ENCODE results near the gene PLA2G2C.

PLA2G2C gene

GRCh38 chr1:20143318-20143717 is 43.0 kb downstream of the PLA2G2C start:
- no peak for TF ChIP-seq CTCF (IDR thresholded peaks at IDR 0.05; ENCODE audit: extremely low read depth, missing control alignments)
- DNase-seq (ENCODE audit: low spot score) = no peak

- DNase-seq (ENCODE audit: low spot score) = no peak
- no peak for TF ChIP-seq CTCF (IDR thresholded peaks at IDR 0.05; ENCODE audit: extremely low read depth, missing control alignments)
Measured at GRCh38 chr1:20142001-20142710, 44.2 kb downstream of the PLA2G2C start.

GRCh38 chr1:20141466-20141865 is 44.9 kb downstream of the PLA2G2C start:
- no peak for TF ChIP-seq CTCF (IDR thresholded peaks at IDR 0.05; ENCODE audit: extremely low read depth, missing control alignments)
- no peak for DNase-seq (ENCODE audit: low spot score)

GRCh38 chr1:20141001-20141400 is 45.3 kb downstream of the PLA2G2C start:
- DNase-seq (ENCODE audit: low spot score) = no peak
- TF ChIP-seq CTCF (IDR thresholded peaks at IDR 0.05; ENCODE audit: extremely low read depth, missing control alignments) = no peak

- no peak for DNase-seq (ENCODE audit: low spot score)
- no peak for TF ChIP-seq CTCF (IDR thresholded peaks at IDR 0.05; ENCODE audit: extremely low read depth, missing control alignments)
Measured at GRCh38 chr1:20139776-20140612, 46.3 kb downstream of the PLA2G2C start.

GRCh38 chr1:20138961-20139550 is 47.3 kb downstream of the PLA2G2C start, which contains the start of gene PLA2G2F:
PLA2G2F (plus strand) TSS chr1:20139323; CDS start chr1:20139428, 105 bp downstream.
- no peak for DNase-seq (ENCODE audit: low spot score)
- TF ChIP-seq CTCF (IDR thresholded peaks at IDR 0.05; ENCODE audit: extremely low read depth, missing control alignments) = no peak

- DNase-seq (ENCODE audit: low spot score) = no peak
- TF ChIP-seq CTCF (IDR thresholded peaks at IDR 0.05; ENCODE audit: extremely low read depth, missing control alignments) = no peak
Measured at GRCh38 chr1:20138346-20138745, 48.0 kb downstream of the PLA2G2C start.
